HG02571 (cell line): Measurements from ENCODE around the gene TRPM8.

Experiments
- ATAC-seq: cut with Tn5 transposase; IDR thresholded peaks from one replicate; pipeline ENCODE4 v1.9.1; 2021; ENCODE audit warnings: mild to moderate bottlenecking, moderate library complexity; ENCODE audit not compliant: unreplicated experiment

The TRPM8 gene

DNA sequence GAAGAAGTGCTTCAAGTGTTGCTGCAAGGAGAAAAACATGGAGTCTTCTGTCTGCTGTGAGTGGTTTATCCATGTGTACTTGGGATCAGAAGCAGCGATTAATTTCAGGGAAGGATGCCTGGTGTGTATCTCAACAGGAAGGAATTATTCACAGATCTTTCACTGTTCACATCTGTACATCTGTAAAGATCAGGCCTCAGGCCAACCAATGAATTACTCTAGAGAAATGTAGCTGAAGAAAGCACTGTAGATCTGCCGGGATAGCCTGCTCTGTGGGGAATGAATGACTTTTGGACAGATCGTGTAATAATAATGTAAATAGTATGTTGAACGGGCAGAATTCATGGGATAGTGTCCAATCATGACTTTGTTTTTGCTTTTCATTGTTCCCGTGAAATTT, 79.3 kb downstream of the TRPM8 start:
- no peak for ATAC-seq

DNA sequence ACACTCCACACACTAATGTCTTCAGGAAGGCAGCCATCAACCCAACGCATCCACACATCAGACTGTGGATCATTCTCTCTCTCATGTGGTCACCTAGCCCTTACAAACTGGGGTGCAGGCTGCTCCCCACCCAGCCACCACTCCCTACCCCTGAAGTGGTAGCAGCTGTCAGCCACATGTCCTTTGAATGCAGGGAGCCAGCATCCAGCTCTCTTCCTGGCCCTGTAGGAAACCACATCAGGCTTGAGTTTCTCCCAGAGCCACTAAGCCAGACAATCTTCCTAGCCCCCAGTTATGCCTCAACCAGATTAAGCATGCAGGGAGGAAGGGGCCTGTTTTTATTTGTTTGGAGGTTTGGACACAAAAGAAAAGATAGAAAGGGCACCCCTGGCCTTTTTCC, 80.5 kb downstream of the TRPM8 start:
- ATAC-seq, result no peak

- ATAC-seq, result no peak
Observed at GRCh38 chr2:233999182-233999581, 82.0 kb downstream of the TRPM8 start.

DNA sequence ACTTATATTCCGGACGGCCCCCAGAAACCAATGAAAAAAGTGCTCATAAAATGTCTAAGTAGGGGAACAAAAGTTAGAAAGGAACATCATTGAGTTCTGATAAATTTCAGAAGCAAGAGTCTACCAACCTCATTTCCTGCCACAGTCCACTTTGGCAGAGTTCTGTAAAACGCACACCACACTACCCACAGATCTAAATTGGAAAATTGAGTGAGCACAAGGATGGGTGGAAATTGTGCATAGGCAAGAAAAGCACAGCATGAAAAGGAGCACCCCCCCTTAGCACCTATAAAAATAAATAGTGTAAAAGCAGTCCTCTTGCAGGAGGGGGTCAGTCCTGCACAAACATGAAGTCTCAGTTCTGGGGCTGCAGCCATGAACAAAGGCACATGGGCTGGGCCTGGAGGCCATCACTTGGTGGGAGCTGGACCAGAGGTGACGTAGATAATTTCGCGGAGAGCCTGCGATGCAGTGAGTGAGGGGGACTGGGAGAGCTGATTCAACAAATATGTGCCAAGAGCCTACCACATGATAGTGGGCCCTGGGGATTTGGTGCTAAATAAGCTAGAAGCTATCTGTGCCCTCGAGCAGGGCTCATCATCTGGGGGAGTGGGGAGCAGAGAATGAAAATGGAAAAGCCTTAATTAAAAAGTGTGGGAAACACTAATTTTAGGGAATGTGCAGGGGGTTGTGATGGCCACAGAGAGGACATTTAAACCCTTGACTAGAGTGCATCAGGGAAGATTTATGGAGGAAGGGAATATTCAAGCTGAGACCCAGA, 84.4 kb downstream of the TRPM8 start:
- no peak for ATAC-seq

- no peak for ATAC-seq
Observed at GRCh38 chr2:234002281-234002680, 85.1 kb downstream of the TRPM8 start.

GRCh38 chr2:234003972-234004617, 86.9 kb downstream of the TRPM8 start:
- ATAC-seq, result no peak

GRCh38 chr2:234005126-234005525, 88.0 kb downstream of the TRPM8 start:
- ATAC-seq, result no peak

- no peak for ATAC-seq
Observed at GRCh38 chr2:234006501-234006900, 89.3 kb downstream of the TRPM8 start.

- no peak for ATAC-seq
Observed at GRCh38 chr2:234014427-234014826, 97.3 kb downstream of the TRPM8 start.

- ATAC-seq, result no peak
Observed at GRCh38 chr2:234015861-234016260, 98.7 kb downstream of the TRPM8 start.

GRCh38 chr2:234019896-234020295, 102.7 kb downstream of the TRPM8 start:
- no peak for ATAC-seq

DNA sequence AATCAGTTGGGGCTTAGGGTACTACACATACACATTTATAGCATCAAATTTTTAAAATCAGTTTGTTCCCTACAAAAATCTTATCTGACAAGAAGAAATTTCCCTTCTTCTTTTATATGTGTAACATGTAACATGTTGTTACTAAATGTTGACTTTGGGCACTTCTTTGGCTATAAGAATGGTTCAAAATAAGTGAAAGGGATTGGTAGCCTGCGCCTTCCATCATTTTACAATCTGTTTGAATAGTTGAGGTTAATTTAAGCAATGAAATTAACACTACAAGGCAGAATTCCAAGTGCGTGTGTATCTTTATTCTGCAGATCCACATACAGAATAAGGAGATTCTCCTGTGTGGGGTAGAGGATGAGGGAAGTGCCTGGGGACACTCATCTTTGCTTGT, 103.2 kb downstream of the TRPM8 start:
- ATAC-seq, result no peak

GRCh38 chr2:234022424-234022823, 105.3 kb downstream of the TRPM8 start:
- ATAC-seq, result no peak

DNA sequence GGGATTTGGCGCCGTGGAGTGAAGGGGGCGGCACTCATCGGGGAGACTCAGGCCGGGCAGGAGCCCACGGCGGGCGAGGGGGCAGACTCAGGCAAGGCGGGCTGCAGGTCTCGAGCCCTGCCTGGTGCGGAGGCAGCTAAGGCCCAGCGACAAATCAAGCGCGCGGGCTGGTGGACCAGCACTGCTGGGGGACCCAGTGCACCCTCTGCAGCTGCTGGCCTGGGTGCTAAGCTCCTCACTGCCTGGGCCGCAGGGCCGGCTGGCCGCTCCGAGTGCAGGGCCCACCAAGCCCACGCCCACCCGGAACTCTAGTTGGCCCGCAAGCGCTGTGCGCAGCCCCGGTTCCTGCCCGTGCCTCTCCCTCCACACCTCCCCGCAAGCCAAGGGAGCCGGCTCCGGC, 107.1 kb downstream of the TRPM8 start:
- ATAC-seq, result no peak

DNA sequence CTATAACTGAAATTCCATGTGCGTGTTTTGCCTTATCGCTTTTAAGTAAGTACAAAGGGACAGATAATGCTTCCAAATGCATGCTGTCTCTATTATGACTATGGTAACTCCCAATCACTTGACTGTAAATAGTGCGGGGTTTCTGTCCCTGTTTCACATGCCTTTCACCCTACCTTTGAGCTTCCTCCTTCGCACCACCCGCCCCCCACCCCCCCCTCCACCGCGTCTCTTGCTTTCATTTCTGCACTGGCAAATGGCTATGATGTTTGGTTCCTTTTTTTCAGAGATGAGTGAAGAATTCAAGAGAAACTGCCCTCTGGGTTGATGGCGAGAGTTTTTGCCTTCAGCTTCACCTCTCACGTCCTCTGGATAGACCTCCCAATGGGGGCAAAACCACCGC, 108.3 kb downstream of the TRPM8 start:
- ATAC-seq, result no peak

DNA sequence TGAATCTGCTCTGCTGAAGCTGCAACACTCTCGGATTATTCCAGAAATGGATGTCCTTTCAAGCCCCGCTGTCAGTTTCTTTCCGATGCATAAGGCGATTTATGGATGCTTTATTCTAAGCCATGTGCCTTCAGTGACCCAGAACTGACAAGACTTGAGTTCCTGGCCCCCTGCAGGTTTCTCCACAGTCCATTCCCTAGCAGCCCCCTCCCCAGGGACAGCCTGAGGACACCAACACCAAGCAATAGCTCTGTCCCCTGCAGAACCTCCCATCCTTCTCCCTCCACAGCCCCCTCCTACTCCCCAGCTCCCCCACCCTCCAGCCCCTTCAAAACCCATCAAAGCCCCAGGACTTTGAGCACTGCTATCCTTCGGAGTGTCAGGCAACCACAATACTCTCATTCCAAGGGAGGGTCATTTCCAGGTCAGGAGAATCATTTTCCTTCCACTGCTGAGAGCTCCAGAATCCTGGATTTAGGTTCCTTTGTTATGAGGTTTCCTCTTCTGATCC, 108.8 kb downstream of the TRPM8 start:
- ATAC-seq, result no peak

- ATAC-seq, result no peak
Observed at GRCh38 chr2:234026693-234027254, 109.6 kb downstream of the TRPM8 start.

- no peak for ATAC-seq
Observed at GRCh38 chr2:234027641-234028040, 110.5 kb downstream of the TRPM8 start.

DNA sequence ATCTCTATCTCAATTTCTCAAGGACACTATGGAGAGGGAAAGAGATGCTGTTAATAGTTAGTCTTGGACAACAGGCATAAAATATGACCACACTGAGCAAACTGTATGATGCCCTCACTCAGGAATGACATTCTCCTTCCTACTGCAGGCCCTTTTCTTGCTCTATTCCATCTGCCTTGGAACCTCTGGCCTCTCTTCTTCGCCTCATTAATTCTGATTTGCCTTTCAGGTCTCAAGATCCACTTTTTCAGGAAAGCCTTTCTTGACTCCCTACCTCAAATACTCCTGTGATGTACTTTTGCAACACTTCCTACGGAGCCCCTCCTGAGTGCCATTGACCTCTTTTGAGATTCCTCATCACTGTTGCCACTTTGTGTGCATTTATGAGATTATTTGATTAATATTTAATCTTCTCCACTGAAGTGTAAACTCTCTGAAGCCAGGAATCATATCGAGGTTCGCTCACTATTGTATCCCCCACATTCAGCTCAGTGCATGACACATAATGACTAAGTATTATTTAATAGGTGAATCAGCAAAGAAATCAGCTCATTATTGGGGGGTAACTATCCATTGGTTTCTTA, 112.1 kb downstream of the TRPM8 start:
- ATAC-seq, result no peak

DNA sequence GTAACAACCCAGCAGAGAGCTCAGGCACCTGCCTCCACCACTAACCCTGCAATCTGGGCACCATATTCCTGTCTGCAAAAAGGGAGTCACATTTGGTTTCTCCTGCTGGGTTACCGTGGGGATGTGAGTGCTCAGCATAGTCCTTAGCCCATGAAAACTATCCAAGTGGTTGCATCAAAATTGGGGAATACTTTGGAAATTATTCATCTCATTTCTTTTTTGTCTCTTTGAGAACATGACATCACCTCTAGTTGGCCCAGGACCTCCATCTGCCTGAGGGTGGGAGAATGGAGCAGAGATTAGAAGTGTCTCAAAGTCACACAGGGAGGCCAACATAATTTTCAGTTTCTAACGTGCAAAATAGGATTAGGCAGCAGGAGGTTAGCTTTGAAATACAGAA, 114.0 kb downstream of the TRPM8 start:
- ATAC-seq, result no peak

DNA sequence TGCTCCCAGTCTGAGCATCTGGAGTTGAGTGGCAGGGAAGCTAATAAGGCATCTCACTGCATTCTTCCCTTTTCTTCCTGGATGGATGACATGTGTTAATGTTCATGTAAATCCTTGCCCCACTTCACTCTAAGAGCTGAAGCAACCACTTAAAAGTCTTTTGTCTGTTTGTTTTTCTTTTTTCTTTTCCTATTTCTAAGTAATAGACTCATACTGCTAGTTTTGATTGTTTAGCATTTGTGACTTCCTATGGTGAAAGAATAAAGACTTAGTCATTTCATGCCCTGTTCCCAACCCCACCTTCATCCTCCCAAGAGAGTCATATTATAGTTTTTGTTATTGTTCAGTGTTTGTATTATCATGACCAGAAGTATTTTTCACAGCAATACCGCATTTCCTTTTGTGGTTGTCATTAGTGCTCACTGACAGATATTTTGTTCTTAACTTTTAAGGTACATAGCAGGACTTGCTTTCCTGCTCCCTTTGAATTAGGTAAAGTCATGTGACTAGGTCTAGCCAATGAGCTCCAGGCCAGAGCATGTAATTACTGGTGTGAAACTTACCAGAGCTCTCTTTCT, 115.2 kb downstream of the TRPM8 start:
- no peak for ATAC-seq
